Endometrial microvascular endothelial cells (primary cell): Measurements from ENCODE around the gene NINJ2. TPM values are rescaled to one million over a fixed set of nuclear protein-coding genes. Genes with fewer than 3 reads are reported as not detected.

Experiments used
- in situ Hi-C: cut with HindIII; loops from 2 replicates; pipeline ENCODE4 v1.10.0; 2017; ENCODE audit warnings: low sequenced_read_pairs, low pct_unique_long_range_greater_than_20kb; ENCODE audit errors: inconsistent ontology term
- total RNA-seq: library from RNA; depleted of rRNA; stranded (reverse); fragments of >200 nt; gene quantifications from one replicate; pipeline ENCODE4 v1.2.3, GENCODE V29; 2015; ENCODE audit errors: inconsistent ontology term

The NINJ2 gene
- total RNA-seq, 1 donor from 2014 or later: 0.37 TPM

DNA sequence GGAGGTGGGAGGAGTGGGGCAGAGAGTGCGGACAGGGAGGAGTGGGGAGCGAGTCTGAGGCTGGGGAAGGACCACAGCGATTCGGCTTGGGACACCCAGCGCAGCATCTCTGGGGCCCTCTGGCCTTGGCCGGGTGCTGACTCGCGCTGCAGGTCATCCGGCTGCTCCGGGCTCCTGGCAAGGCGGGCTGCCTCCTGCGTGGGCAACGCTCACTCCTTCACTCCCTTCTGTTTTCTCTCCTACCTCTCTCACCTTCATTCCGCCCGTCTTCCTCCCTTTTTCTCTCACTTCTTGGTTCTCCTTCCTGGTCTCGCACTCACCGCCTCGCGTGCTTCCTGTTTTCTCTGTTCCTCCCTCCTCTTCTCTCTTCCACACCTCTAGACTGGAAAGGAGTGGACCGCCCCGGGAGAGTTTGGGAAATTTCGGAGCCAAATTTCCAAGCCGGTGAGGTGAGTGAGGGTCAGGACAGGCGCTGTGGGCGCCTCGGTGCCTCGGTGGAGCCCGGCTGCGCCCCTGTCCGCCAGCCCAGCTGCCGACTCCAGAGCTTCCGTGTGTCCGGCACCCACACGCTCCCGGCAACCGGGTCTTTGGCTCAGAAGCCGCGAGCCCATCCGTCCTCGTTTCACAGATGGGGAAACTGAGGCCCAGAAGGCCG, 116.9 kb downstream of the NINJ2 start:
- in situ Hi-C loops: no loop called here

DNA sequence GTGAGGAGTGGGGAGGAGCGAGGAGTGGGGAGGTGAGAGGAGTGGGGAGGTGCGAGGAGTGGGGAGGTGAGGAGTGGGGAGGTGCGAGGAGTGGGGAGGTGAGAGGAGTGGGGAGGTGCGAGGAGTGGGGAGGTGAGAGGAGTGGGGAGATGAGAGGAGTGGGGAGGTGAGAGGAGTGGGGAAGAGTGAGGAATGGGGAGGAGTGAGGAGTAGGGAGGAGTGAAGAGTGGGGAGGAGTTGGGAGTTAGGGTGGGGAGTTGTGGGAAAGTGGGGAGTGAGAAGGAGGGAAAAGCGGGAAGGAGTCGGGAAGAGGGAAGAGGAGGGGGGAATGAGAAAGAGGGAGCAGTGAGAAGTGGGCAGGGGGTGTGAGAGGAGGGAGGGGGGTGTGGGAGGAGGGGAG, 117.4 kb downstream of the NINJ2 start:
- in situ Hi-C loops: no loop called here

DNA sequence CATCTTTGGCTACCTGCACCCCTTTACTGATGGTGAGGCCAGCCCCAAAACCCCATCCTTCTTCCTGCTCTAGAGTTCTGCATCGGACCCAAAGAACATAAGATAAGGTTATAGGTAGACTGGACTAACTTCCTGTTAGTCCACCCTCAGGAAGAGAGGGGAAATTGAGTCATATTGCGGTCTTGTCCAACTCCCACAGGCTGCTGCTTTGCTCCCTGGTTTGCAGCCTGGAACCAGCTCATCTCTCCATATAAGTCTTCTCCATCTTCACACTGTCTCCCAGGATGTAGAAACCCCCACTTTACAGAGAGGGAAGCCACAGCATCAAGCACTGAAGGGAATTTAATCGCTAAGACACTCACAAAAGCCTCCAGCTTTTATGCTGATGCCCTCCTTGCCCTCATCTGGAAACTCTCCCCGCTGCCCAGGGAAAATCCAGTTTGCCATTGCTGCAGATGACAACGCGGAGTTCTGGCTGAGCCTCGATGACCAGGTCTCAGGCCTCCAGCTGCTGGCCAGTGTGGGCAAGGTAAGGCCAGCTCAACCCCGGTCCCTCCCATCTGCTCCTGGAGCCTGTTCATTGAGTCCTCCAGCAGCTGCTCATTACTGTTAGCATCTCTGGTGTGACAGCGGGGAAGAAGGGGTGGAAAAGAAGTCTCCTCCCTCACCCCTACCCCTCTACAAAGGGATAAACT, 118.2 kb downstream of the NINJ2 start:
- in situ Hi-C loops: no loop called here

DNA sequence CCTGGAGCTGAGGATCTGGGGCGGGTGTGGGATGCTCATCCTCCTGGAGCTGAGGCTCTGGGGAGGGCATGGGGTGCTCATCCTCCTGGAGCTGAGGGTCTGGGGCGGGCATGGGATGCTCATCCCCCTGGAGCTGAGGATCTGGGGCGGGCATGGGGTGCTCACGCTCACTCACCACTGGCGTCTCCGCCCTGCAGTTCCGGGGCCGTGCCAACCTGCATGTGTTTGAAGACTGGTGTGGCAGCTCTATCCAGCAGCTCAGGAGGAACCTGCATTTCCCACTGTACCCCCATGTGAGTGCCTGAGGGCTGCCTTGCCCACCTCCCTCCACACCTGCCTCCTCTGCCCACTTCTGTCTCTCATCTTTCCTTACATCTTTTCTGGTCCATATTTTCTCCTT, 119.1 kb downstream of the NINJ2 start:
- in situ Hi-C loops: no loop called here

DNA sequence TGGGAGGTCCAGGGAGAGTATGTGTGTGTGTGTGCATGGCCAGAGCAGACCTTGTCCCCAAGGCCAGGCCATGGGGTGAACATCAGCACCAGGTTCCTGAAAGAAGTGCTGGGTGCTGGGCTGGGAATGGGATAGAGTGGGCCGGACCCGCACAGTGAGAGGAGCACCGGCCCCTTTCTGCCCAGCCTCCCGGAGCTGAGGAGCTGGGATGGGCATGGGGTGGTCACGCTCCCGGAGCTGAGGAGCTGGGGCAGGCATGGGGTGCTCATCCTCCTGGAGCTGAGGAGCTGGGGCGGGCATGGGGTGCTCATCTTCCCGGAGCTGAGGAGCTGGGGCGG, 120.2 kb downstream of the NINJ2 start:
- in situ Hi-C loops: no loop called here

DNA sequence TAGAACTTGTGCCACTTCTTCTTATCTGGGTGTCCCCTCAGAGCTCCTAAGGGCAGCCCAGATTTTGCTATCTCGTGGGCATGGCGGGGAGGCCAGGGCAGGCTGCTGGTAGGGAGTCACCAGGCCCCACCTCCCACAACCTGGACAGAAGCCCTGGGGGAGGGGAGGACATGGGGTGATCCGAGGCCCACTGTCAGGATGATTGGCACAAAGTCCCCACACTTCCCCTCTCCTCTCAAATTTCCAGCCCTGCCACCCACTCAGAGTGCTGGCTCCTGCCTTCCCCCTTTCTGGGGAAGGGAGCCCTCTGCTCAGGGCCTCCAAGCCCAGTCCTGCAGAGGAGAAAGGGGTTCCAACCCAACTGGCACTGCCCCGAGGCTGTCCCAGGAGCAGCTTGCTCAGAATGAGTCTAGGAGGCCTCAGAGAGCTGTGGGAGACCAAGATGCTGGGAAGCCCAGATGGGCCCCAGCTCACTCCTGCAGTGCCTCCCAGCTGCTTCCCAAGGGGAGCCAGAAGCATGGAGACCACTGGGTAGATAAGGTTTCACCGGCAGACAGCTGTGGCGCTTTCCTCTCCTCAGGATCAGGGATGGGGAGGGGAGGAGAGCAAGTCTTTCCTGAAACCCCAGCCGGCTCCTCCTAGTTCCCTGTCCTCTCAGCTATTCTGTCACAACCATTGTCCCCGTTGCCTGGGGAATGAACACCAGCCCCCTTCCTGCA, 120.7 kb downstream of the NINJ2 start:
- in situ Hi-C loops: no loop called here

DNA sequence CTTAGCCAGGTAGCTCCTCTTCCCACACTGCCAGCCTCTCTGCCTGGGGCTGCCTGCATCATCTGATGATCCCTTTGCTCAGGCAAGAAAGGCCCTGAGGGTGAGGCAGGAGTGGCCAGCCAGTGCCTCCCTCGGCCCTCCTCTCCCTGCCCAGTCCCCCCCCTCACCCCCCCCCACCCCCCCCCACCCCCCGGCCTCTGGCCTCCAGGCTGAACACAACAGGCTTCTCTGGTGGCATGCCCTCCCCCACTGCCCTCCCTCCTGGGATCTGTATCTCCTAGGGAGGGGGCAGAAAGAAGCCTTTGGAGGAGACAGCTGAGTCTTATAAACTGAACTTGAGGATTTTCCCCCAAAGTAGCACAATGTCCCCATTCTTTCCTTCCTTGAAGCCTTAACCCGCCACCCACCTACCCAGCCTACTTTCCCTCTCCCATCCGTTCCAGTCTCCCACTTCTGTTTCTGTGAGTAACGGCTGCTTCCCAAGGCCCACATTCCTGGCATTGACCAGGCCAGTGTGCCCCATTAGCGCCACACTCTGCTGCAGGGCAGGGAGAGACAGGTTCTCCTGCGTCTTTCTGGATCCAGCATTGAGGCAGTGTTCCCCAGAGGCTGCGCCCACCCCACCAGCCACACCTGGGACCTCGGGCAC, 121.4 kb downstream of the NINJ2 start:
- in situ Hi-C loops: no loop called here

DNA sequence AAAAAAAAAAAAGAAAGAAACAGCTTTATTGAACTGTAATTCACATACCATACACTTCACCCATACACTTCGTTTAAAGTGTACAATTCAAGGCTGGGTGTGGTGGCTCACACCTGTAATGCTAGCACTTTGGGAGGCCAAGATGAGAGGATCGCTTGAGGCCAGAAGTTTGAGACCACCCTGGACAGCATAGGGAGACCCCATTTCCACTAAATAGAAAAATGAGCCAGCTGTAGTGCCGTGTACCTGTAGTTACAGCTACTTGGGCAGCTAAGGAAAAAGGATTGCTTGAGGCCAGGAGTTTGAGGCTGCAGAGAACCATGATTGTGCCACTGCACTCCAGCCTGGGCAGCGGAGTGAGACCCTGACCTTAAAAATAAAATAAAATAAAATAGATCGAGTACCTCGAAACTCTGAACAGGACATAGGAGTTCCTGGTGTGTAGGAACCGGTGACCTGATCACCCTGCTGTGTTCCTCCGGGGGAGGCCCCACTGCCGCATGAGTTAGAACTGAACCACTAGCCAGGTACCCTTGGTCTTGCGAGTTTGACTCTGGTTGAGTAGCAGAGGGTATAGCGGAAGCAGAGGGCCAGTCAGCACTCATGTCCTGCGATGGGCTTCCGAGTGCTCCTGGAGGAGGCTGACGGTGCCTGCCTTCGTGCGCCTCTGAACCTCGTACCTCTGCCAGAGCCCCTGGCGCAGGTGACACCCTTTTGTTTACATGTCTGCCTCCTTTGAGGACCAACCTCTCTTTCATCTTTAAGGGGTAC, 123.5 kb downstream of the NINJ2 start:
- in situ Hi-C loops: no loop called here

DNA sequence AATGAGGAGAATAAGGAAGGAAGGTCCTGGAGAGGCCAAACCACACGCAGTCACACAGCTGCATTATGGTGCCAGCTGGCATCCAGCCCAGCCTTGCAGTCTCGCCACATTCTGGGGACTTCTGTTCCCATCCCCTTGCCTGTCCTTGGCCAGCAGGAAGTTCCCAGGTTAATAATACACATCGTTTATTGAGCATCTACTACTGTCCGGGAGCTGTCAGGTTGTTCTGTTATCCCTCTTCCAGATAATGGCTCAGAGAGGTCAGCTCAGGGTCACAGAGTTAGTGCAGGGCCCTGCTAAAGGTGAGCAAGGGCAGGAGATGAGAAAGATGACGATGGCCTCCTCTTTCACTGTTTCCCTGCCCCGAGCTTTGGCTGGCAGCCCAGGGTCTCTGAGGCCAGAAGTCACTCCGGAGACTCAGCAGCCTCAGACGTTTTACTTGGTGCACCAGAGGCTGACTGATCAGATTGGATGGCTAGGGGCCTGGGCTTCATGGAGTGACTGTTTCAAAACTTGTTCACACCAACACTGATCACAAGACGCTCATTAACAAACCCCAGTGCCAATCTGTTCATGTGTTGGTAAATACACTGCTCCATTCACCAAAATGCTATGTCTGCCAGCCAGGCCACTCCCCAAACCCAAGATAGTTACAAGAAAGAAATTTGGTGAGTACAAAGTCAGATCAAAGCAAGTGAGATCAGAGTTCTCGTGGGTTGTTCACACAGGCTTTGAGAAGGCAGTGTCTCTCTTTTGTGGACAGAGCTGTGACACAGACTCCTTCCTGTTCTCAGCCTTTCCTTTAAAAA, 124.3 kb downstream of the NINJ2 start:
- in situ Hi-C loops: no loop called here

DNA sequence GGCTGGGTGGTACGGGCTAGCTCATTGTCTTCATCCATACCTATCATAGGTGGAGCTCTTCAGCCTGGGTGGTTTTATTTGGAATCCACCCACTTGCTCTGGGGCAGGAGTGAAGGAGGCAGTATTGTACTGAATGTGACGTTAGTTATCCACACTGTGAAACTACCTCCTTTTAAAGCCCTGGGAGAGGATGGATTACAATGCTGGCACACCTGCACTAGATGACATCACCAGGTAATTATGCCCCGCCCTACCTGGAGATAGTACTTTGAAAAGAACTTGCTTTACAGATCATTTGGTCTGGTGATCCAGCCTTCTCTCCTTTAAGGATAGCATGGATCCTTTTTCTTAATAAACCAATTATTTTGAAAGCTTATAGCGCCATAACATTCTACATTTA, 125.5 kb downstream of the NINJ2 start:
- in situ Hi-C loops: no loop called here

DNA sequence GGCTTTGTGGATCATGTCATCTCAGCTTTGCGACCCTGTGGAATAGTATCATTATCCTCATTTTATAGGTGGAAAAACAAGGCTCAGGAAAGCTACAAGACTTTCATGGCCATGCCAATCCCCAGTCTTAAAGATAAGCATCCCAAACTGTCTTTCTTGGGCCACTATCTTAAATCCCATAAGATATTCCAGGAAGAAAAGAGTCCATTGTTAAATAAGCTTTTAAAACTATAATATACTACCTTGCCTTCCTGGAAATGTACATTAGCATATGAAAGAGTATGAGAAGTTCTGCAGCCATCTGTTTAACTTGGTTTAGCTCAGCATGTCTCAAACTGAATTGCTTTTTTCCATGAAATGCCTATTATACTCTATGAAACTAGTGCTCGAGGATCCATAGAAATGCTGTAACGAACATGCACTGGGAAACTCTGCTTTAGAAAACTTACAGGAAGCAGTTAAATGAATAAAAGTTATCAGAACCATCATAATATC, 126.4 kb downstream of the NINJ2 start:
- in situ Hi-C loops: no loop called here

DNA sequence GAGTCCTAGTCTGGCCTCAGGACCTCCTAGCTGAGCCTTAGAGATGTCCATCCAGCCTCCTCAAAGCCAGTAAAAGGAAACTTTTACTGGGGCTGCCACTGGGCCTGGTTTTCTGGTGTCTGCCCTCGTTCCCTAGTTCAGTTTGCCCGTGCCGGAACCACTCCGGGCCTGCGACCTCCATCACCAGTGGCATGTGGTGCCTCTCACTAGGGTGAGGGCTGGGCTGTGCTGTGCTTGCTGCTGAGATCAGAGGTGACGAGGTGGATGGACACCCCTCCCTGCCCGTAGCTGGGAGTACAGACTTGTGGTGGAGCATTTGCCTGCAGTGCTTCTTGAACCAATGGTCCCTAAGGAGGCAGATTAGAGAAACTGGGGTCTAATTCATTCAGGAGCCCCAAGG, 127.8 kb downstream of the NINJ2 start:
- in situ Hi-C loops: no loop called here

DNA sequence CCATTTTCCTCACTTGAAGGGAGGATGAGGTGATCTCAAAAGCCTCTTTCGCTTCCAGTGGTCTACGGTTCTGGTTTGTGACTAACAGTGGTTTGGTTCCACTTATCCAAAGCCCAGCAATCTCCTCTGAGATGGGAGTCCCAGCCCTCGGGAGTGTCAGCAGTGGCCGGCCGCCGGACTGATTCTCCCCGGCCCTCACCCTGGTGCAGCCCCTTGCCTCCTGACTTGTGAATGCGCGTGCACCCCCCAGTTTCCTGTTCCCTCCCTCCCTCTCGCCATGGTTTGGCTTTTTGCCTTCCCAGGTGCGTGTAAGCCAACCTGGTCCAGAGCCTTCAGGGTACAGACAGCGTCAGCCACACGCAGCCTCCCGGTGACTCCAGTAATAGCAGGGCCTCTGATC, 129.0 kb downstream of the NINJ2 start:
- in situ Hi-C loops: no loop called here

DNA sequence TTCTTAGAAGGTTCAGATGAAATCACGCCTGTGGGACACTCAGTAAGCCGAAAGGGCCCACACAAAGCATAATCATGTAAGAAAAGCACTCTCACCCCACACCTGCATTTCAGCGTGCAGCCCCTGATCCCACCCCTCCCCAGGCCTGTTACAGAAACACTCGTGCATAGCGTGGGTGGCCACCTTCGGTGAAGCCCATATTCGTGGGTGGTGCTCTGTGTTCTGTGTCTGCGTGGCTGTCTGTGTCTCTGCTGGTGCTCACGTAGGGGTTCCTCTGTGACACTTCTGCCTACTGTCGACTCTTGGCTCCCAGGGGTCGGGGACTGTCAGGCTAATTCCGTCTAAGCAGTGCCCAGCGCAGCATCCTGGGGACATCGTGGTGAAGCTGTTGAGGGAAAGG, 129.5 kb downstream of the NINJ2 start:
- in situ Hi-C loops: no loop called here

DNA sequence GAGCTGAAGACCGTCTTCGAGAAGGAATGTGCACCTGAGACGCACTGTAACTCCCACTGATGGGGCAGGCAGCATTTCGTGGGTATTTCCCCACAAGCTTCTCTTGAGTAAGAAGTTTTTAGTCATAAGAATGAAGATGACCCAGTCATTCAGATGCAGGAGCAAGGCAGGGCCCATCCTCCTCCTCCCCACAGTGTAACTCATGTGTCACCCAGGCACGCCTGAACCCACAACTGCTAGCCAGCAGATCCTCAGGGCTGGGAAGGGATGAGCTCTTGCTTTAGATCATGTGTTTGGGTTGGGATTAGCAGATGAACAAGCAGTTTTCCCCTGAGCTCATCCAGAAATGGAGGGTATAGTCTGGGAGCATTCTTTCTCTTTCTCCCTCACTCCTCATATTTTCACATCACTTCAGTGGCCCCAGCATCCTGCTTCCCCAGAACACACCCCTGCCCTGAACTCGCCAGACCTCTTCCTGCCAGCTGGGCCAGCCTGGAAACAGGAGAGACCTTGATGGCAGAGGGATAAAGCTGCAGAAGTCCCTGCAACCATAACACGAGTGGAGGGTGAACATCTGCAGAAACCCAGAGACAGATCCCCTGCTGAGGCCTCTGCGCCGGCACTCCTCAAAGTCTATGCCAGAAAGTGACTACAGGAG, 130.2 kb downstream of the NINJ2 start:
- in situ Hi-C loops: no loop called here

DNA sequence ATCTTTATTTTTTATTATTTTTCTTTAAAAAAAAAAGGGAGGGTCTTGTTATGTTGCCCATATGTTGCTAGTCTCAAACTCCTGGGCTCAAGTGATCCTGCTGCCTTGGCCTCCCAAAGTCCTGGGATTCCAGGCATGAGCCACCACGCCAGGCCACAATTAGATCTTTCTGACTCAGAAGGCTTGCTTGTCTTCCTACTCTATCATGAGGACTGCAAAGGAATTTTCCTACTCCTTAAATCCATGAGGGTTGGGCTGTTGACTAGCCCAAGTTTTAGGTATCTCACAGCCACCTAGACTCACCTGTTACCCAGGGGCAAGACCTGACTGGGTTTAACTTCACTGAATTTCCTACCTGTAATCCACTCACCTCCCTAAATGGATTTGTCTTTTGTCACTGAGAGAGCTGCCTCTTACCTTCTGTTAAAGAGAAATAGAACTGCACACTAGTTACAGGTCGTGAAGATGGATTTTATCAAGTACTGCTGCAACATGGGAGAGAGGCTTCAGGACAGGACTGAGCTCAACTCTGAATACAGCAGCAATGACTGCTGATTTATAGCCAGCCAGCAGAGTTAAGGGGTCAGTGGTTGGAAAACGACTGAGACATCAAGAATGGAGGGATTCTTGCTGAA, 131.2 kb downstream of the NINJ2 start:
- in situ Hi-C loops: no loop called here

DNA sequence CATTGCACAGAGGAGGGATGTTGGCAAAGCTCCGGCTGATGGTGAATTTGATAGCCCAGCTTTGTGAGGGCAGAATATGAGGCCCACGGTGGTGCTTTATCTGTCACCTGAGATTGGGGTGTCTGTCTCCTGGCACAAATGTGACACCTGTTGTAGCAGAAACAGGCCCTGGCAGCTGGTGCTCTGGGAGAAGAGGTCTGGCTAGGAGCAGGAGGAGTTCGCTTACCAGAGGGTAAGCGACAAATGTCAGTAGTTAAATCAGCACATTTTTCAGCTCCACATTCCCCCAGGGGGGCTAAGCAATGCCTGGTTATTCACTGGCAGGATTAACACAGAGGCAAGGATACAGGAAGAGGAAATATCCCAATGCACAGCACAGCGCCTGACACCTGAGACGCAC, 132.4 kb downstream of the NINJ2 start:
- in situ Hi-C loops: no loop called here
